Activated T-cell treated with anti-CD3 and anti-CD28 coated beads, Interleukin-2, amount 50 U/mL, for 48 hours (primary cell): ENCODE results near the gene KYNU.
"Not testable (repeated sequence)": the region's sequence is repeated elsewhere in the genome, so short reads cannot be mapped to it uniquely, and the experiment has no call there.

Experiments used
- DNase-seq, 2 experiments: peaks; one replicate each; pipeline ENCODE4 v3.0.0-alpha.2; 2020

KYNU gene

DNA sequence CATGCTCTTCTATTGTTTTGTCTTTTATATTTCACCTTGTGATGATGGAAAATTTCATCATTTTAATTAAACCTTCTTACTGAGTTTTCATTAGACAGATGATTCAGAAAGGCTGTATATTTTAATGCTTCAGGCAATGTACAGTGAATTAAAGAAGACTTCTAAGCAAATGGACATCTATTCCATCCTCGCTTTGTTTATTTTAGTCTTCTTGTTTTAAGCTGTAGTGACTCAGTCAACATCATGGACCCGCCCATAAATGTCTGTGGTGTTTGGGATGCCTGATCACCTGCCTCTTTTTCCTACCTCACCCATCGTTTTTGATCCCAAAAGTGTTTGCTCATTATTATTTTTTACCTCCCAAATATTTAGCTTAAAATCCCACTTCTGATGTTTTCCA is 43.1 kb downstream of the KYNU start:
- DNase-seq, result no peak

DNA sequence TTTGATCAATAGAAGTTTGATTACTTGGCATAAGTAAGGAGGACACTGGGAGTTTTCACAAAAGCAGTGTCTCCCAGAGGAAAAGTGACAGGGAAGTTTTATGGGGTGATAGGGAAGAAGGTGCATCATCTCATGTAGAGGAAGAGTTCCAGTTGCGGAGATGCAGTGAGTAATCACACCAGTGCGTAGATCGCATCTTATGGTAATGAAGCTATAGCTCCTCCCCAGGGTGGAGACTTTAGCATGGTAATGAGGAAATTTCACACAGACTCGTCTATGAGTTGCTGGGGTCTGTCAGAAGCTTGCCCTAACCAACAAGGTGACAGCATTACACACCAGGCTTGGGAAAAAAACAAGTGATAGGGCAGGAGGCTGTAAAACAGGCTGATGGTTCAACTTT is 49.0 kb downstream of the KYNU start:
- no peak for DNase-seq

DNA sequence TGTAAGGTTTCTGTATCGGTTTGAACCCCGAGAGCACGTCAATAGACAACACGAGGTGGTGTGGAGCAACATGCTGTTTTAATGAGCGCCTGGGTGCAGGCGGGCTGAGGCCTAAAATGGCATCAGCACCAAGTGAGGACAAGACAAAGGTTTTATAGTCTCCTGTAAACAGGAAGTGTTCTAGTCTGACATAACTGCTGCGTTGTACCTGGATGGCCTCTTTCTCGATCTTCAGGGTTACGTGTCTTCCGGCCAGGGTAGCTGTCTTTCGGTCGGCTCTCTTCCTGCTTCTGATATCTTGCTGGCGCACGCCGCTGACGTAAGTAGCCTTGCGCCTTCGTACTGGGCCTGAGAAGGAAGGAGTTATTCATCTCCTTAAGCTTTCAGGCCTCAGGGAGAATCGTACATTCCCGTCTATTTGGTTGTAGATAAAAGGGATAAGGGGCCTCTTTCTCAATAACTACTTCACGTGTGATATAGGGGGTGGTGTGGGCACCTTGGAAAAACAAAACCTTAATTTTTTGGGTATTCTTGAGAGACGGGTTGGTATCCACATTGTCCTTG is 53.5 kb downstream of the KYNU start:
- DNase-seq, result no peak

DNA sequence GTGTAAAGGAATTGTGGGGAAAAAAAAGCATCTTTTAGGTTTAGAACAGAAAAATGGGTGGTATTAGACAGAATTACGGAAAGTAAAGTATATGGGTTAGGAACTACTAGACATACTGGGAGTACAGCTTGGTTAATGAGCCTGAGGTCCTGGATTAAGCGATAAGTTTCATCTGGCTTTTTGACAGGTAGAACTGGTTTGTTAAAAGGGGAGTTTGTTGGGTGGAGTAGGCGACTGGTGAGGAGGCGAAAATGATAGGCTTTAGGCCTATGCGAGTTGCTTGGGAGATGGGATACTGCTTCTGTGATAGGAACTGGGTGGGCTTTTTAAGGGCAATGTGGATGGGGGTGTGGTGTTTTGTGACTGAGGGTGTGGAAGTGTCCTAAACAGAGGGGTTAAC is 56.5 kb downstream of the KYNU start:
- DNase-seq, result no peak

DNA sequence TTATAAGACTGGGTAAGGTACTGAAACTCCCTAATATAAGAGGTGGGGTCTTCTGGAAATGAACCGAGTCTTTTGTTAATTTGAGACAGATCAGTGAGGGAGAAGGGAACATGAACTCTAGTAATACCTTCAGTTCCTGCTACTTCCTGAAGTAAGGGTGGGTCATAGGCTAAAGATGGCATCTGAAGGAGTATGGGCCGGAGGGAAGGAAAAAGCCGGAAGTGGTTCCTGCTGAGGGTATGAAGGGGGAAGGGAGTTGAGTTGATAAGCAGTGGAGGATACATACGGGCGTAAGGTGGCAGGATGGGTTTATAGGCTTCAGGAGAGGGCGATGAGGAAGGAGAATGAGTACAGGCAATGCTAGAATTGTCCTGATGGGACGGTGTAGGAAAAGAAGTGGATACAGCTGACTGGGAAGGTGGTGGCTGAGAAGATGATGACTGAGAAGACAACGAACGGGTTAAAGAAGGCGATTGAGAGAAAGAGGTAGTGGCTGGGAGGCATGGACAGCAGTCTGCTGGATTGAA is 58.2 kb downstream of the KYNU start:
- no peak for DNase-seq

DNA sequence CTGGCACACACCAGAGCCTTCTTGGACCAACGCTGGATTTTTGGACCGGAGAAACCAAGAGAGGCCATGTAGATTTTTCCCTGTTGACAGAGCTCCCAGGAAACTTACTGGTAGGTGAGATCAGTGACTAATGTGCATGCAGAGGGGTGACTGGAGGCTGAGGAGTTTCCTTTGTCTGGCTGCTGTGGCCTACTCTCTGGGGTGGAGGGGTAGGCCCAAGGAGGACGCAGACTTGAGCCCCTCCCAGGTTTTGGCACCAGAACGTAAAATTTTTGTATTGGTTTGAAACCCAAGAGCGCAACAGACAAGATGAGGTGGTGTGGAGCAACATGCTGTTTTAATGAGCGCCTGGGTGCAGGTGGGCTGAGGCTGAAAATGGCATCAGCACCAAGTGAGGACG is 59.2 kb downstream of the KYNU start:
- DNase-seq, result no peak

DNA sequence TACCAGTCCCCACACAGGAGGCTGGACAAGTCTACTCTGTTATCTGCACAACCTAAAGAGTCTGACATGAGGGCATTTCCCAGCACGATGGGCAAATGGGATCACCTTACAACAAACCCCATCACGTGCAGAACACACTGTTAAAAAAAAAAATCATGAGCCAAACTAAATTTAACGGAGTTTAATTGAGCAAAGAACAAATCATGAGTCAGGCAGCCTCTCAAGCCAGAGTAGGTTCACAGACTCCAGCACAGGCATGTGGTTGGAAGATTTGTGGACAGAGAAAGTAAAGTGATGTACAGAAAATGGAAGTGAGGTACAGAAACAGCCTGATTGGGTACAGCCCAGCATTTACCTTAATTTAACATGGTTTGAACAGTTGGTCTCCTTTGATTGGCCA is 59.9 kb downstream of the KYNU start:
- DNase-seq, result no peak

DNA sequence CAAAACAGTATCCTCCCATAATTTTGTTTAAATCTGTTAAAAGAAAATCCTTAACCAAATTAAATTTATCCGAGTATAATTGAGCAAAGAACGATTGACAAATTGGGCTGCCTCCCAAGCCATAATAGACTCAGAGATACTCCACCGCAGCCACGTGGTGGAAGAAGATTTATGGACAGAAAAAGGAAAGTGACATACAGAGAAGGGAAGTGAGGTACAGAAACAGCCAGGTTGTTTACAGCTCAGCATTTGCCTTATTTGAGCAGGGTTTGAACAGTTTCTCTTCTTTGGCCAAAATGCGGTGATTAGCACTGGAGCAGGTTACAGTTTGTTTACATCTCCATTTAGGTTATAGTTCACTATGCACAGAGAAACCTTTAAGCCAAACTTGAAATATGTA is 60.8 kb downstream of the KYNU start:
- no peak for DNase-seq

DNA sequence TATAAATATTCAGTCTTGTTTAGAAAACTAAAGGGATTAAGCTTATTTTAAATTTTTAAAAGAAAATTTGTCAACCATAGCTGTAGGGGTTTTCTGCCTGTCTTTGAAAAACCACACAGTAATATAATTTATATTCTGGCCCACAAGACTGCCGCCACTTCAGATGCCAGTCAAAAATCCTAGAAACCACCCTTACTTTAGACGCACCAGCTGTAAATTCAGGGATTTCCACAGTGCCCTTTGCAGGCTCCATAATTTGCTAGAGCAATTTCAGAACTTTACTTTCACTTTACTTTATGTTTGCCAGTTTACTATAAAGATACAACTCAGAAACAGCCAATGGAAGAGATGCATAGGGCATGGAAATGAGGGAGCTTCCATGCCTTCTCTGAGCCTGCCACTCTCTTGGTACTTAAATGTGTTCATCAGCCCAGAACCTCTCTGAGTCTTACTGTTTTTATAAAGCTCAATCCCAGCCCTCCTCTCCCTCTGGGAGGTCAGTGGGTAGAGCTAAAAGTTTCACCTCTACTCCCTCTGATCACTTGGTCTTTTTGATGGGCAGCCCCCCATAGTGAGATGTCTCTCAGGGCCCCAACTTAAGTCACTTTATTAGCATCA is 63.3 kb downstream of the KYNU start:
- DNase-seq, result no peak

DNA sequence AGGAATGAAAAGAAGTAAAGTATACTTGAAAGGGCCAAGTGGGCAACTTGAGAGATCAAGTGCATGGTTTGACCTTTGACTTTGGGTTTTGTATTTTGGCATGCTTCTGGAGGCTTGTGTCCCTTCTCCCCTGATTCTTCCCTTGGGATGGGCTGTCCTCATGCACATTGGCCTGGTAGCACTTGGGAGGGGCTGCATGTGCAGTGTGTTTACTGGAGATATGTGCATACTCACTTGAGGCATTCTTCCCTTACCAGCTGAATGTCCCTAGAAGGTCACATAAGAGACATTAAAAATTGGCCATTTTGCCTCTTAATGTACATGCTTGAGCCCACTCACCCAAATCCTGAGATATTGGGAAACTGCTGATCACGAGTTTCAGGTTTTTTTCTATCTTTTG is 65.2 kb downstream of the KYNU start:
- DNase-seq, result no peak

DNA sequence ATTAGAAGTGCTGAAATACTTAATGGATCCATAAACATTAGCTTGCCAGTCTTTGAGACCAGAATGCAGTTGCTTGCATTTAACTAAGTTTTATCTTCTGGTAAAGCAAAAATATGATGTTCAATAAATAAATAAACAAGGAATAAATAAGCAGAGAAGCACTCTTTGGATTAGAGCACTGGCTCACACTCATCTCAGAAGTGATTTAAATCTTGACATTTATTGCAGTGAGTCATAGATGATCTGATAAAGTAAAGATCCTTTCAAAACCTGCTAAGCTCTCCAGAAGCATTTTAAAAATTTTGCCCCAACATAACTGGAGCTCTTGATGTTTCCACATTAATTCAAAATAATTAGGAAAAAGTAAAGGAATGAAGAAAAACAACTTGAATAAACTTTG is 66.8 kb downstream of the KYNU start:
- no peak for DNase-seq

DNA sequence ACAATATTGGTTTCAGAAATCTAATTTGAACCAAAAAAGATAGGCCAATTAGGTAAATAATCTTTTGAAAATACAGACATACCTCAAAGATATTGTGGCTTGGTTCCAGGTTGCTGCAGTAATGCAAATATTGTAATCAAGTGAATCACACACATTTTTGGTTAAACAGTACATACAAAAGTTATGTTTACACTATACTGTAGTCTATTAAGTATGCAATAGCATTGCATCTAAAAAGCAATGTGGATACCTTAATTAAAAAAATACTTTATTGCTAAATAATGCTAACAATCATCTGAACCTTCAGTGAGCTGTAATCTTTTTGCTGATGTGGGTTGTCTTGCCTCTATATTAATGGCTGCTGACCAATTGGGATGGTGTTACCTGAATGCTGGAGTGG is 67.3 kb downstream of the KYNU start:
- DNase-seq, result no peak

DNA sequence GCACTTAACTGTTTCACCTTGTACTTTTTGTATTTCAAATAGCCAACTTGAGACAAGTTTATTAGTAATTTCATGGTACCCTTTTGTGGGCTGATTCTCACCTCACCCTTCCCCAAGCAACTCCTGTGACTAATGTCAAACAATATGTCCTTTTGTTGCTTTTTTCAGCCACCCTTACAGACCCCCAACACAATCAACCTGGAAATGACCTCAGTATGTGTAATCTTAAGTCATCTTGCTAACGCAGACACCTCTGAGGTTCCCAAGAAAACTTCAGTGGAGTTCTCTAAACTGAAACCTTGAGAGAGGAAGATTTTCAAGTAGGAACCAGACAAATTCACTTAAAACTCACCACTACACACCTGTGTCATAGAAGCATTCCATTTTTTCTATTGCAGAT is 69.5 kb downstream of the KYNU start:
- DNase-seq, result no peak

DNA sequence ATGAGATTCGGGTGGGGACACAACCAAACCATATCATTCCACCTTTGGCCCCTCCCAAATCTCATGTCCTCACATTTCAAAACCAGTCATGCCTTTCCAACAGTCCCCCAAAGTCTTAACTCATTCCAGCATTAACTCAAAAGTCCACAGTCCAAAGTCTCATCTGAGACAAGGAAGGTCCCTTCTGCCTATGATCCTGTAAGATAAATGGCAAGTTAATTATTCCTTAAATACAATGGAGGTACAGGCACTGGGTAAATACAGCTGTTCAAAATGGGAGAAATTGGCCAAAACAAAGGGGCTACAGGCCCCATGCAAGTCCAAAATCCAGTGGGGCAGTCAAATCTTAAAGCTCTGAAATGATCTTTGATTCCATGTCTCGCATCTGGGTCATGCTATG is 71.3 kb downstream of the KYNU start:
- DNase-seq, result not testable (repeated sequence)

DNA sequence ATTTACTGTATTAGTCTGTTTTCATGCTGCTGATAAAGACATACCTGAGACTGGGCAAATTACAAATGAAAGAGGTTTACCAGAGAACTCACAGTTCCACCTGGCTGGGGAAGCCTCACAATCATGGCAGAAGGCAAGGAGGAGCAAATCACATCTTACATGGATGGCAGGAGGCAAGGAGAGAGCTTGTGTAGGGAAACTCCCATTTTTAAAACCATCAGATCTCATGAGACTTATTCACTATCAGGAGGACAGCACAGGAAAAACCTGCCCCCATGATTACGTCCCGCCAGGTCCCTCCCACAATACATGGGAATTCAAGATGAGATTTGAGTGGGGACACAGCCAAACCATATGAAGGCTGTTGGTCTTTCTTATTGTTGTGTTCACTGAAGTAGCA is 72.9 kb downstream of the KYNU start:
- not testable (repeated sequence) for DNase-seq

DNA sequence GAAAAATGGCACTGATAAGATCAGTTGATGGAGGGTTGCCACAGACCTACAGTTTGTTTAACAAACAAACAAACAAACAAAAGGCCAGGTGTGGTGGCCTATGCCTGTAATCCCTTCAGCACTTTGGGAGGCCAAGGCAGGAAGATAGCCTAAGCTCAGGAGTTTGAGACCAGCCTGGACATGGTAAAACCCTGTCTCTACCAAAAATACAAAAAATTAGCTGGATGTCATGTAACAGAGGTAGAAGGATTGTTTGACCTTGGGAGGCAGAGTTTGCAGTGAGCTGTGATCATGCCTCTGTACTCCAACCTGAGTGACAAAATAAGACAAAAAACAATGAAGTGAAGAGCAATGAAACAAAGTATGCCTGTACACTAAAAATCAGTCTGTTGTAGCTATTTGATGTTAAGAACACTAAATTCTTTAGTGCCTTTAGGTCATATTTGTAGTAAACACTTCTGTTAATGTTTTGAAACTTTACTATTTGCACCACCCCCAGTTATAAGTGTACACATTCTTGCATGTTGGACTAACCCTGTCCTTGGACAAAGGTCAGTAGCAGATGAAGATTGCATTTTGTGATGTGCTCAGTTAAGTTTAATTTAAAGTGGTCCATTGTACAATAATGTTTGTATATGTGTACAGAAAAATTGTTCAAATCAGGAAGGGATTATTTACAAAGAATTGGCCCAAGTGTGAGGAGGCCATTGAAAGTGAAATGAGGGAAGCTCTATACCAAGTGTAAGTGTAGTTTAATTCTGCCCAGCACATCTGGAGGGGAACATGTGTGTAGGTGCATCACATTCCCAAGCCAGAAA is 73.9 kb downstream of the KYNU start:
- DNase-seq, result no peak

DNA sequence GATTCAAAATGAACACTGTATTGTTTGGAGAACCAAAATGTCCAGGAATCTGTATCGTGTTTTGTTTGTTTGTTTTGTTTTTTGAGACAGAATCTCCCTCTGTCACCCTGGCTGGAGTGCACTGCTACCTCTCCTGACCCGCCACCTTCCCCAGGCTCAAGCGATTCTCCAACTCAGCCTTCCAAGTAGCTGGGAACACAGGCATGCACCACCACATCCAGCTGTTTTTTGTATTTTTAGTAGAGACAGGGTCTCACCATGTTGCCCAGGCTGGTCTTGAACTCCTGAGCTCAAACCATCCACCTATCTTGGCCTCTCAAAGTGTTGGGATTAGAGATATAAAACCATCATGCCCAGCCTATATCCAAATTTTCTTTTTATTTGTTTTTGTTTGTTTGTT is 74.6 kb downstream of the KYNU start:
- DNase-seq, result no peak

DNA sequence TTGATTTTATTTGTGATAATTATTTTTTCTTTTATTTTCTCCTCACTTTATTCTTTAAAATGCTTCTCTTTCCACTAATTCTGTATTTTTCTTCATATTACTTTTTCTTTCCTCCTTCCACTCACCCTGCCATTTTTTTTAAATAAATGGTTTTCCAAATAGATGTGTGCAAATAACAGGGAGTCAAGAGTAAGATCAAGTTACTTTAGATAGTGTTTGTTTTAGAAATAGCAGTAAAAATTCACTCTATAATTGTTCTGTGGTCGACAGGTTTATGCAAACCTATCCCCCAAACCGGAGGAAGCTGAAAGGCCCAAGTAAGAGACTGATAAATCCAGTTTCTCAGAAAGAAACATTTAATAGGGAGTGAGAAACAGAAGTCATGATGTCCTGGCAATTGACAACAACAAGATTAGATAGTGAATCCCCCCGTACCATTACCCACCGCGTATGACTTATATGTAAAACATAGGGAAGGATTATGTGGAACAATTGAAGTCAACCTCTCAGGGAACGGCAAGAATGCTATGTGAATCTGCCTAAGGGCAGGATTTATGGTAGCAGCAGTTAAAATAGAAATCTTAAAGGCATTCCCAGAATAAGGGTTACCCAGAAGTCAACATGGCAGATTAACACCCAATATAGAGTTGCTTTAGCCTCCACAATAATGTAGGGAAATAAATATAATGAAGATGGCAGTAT is 75.5 kb downstream of the KYNU start:
- no peak for DNase-seq

DNA sequence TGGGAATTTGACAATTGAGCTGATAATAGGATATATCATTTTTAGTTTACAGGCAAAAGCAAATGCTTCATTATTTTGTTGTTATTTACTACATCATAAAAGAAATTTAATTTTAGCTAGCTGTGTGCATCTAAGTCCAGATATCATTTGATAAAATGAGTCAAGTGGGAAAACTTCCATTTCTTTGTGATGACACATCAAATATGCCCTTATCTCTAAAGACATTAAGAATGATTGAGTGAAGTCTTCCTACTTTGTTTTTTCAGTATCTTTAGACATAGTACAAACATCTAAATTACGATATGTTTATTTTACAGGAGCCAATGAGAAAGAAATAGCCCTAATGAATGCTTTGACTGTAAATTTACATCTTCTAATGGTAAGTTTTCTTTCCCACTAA is 77.0 kb downstream of the KYNU start:
- no peak for DNase-seq

DNA sequence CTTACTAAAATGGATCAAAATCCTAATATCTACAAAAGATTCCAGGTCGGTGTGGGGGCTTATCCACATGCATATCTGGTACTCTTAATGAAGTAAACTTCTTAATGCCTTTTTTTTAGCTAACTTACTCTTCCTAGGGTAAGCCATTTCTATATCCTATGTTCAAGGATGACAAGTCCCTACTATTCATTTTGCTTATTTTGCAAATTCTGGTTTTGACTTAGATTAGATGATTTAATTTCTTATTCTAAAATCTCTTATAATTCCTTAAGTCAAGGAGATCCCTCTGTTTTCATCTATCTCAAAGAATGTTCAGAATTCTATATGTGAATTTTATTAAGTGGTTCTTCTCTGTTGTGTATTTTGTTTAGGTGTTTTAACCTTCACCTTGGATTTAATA is 79.7 kb downstream of the KYNU start:
- no peak for DNase-seq

DNA sequence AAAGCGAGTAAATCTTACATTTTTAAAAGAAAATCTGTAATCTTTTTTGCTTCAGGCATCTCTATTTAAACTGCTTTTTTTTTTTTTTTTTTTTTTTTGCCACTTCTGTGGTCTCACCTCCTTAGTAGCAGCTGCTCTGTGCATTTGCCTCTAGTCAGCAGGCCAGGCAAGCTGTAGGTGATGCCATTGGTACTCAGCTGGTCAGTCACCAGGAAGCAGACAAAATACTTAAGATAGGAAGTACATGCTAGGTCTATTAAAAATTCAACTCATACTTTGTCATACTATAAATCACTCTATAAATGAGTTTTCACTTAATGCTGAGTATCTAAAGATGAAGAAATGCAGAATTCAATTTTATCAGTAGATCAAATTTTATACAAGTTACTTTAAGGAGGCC is 83.7 kb downstream of the KYNU start:
- no peak for DNase-seq

DNA sequence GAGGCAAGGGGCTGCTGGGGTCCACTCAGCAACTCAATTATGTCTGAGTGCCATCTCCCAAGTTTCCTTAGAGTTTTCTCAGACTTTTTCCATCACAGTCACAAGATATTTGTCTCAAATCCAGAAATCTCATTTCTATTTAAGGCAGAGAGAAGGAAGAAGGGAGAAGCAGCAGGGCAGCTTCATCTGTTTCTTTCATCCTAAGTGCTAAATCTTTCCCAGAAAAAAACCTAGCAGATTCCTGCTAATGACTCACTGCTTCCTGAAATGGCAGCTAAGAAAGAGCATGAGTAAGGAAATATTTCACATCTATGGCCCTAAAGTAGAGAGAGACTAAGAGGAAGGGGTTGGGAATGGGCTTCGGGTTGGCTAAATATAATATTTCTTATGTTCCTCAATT is 88.0 kb downstream of the KYNU start:
- no peak for DNase-seq

DNA sequence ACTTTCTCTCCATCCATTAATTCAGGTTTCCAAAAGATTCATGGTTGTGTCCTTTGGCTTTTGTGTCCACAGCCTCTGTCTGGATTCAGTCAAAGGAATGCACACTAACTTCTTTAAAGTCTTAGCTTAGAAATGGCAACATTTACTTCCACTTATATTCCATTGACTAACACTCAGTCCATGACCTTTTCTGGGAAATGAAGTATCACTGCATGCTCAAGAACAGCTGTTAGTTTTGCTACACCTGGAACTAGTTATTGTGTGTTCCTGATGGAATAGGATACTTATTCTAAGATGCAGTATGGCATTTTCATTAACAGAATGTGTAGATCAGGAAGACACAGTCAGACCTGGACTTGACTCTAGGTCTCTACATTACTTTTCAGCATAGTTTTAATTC is 88.8 kb downstream of the KYNU start:
- DNase-seq, result no peak

DNA sequence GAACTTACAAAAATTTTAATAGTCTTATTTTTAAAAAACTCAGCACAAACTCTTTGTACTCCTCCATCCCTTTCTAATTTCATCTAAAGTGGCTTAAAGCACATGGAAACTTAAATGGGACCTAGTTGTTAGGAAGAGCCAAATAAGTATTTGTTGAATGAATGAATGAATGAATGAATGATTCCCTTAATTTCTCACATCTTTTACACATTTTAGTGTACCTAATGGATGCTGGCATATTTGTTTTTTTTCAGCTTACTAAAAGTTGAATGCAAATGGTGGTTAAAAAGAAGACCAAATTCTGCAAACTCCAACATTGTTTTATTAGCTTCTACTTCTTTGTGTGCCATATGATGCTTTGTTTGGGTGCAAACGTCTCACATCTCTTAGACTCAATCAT is 89.6 kb downstream of the KYNU start:
- DNase-seq, result no peak
